HG03460 (cell line): ENCODE data around the gene CHAMP1.

ENCODE experiments used
- ATAC-seq: cut with Tn5 transposase; IDR thresholded peaks from one replicate; pipeline ENCODE4 v1.9.1; 2021; ENCODE audit not compliant: unreplicated experiment

The CHAMP1 gene

GRCh38 chr13:114314074-114314912 is at the start of gene CHAMP1:
TSS of gene CHAMP1 (plus strand) at chr13:114314503. CDS start at chr13:114323843, 9,340 bp downstream.
- peak; percentile 82 for ATAC-seq

- no peak for ATAC-seq
These were observed 49.3 kb upstream of the CHAMP1 start for GRCh38 chr13:114264886-114265611.

GRCh38 chr13:114266241-114266640 is 48.1 kb upstream of the CHAMP1 start:
- no peak for ATAC-seq

- no peak for ATAC-seq
These were observed 45.7 kb upstream of the CHAMP1 start for GRCh38 chr13:114268344-114269280.

- ATAC-seq, result no peak
These were observed 45.0 kb upstream of the CHAMP1 start for GRCh38 chr13:114269281-114269770.

GRCh38 chr13:114272977-114273376 is 41.3 kb upstream of the CHAMP1 start:
- ATAC-seq, result no peak

- ATAC-seq, result no peak
These were observed 39.0 kb upstream of the CHAMP1 start for GRCh38 chr13:114275304-114275703.

GRCh38 chr13:114279146-114279545 is 35.2 kb upstream of the CHAMP1 start:
- ATAC-seq, result no peak

GRCh38 chr13:114279758-114280355 is 34.4 kb upstream of the CHAMP1 start:
- no peak for ATAC-seq

GRCh38 chr13:114281351-114282040 is 32.8 kb upstream of the CHAMP1 start, which contains the start of gene UPF3A:
TSS of gene UPF3A (plus strand) at chr13:114281601. CDS start at chr13:114281640, 39 bp downstream.
- peak; percentile 64 for ATAC-seq

GRCh38 chr13:114282041-114282670 is 32.1 kb upstream of the CHAMP1 start:
- peak; percentile 49 for ATAC-seq

GRCh38 chr13:114283576-114283975 is 30.7 kb upstream of the CHAMP1 start:
- ATAC-seq, result no peak

GRCh38 chr13:114284680-114285079 is 29.6 kb upstream of the CHAMP1 start:
- no peak for ATAC-seq

- ATAC-seq, result no peak
These were observed 29.0 kb upstream of the CHAMP1 start for GRCh38 chr13:114285166-114285808.

GRCh38 chr13:114286808-114287207 is 27.5 kb upstream of the CHAMP1 start:
- ATAC-seq, result no peak

GRCh38 chr13:114288157-114288591 is 26.1 kb upstream of the CHAMP1 start:
- no peak for ATAC-seq

- no peak for ATAC-seq
These were observed 17.9 kb upstream of the CHAMP1 start for GRCh38 chr13:114296448-114296847.

- ATAC-seq, result no peak
These were observed 17.4 kb upstream of the CHAMP1 start for GRCh38 chr13:114296902-114297301.

- ATAC-seq, result no peak
These were observed 15.4 kb upstream of the CHAMP1 start for GRCh38 chr13:114298866-114299265.
